Psoas muscle (tissue), 8 donors: Measurements from ENCODE around the gene PRR23A. TPM values are rescaled to one million over a fixed set of nuclear protein-coding genes. Genes with fewer than 3 reads are reported as not detected.

Source experiments
- ATAC-seq, 4 donors: fragments of 200-7000 bp; cut with Tn5 transposase; one replicate each; pipeline ENCODE4 v1.9.1; 2020; ENCODE audit warnings: moderate library complexity in 3 of 4, mild to moderate bottlenecking in 2 of 4
- DNase-seq, 2 donors: peaks; one replicate each; pipeline ENCODE4 v3.0.0-alpha.2; 2020
- H3K27ac ChIP-seq: fragments of 200-600 bp; one replicate; pipeline ENCODE4 v1.8.0; 2022
- H3K27me3 ChIP-seq, 3 donors: fragments of 200-600 bp in 1 of 3; one replicate each; pipeline versions ENCODE4 v1.6.1 to v1.8.0; 2013 to 2022; ENCODE audit warnings: low read length in 2 of 3, mild to moderate bottlenecking in 2 of 3, moderate library complexity in 1 of 3; ENCODE audit not compliant: insufficient read depth in 3 of 3
- H3K36me3 ChIP-seq, 2 donors: fragments of 200-600 bp in 1 of 2; one replicate each; pipeline versions ENCODE4 v1.6.1 to v1.8.0; 2013 to 2022; ENCODE audit warnings: low read depth in 1 of 2, mild to moderate bottlenecking in 1 of 2, moderate library complexity in 1 of 2; ENCODE audit not compliant: insufficient read depth in 1 of 2
- H3K4me1 ChIP-seq: fragments of 200-600 bp; one replicate; pipeline ENCODE4 v1.8.0; 2022
- H3K4me3 ChIP-seq: fragments of 200-600 bp; one replicate; pipeline ENCODE4 v1.8.0; 2022; ENCODE audit warnings: mild to moderate bottlenecking
- H3K9me3 ChIP-seq: fragments of 200-600 bp; one replicate; pipeline ENCODE4 v1.8.0; 2022
- WGBS, 3 donors: extraction: QIAGEN DNeasy Blood & Tissue Kit; methylation state at CpG; one replicate each; pipeline versions ENCODE4 v1.1.6 to v1.1.7; 2013; 5-methylcytosine and 5-hydroxymethylcytosine counted together
- intact Hi-C, 2 donors: fragments of 100-400 bp; cut with DNase I; formaldehyde crosslinking; loops; one replicate each; pipeline versions ENCODE4 v1.11.0 to v1.14.2; 2022
- polyA plus RNA-seq, 3 donors: library from polyadenylated mRNA; stranded (reverse); fragments of 200-250 nt; gene quantifications; one replicate each; pipeline ENCODE4 v1.2.3, GENCODE V29; 2013
- total RNA-seq, 4 donors: library from RNA; stranded (reverse); fragmentation: NEBNext Ultra II Directional in 2 of 4; extraction: Animal tissue kit (Norgen Biotek cat#: 25700) in 2 of 4; gene quantifications; one replicate each; pipeline versions ENCODE4 v1.2.1 to v1.2.4, GENCODE V29; 2021 to 2023
- TF ChIP-seq, protein P1 (sequence below): fragments of 200-600 bp; IDR thresholded peaks from one replicate; pipeline ENCODE4 v1.8.0; 2022; ENCODE audit warnings: antibody characterized with exemption
- donor health status: healthy with polysubstance abuse.
- donor health status: DM: no; HTN: no; CAD: no; lungs with moderate emphysema.
- donor health status: Bipolar disorder and iron deficiency.
- donor health status: healthy.
- donor health status: DM: yes; HTN: yes; CAD: no.
- donor health status: DM: no; HTN: no; CAD: no.
- donor health status: DM: no; HTN: no; CAD: no.
- donor health status: DM: yes; HTN: yes; CAD: no.

The PRR23A gene
- total and polyA plus RNA-seq, 7 donors: not detected

DNA sequence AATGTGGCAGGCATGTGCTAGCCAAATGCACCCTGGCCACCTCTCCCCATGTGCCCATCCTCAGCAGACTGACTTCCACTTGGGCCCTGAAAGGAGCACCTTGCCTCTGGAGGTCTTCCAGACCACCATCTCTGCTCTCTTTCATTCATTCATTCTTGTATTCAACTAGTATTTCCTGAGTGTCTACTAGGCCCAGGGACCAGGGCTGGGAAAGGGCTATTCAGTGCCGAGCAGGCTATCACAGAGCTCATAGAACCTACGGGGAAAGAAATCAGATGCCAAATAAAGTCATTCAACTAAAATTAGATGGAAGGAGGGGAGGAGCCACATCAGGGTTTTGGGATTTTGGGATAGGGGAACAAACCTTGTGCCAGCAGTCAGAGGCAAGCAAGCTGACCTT lies 18.9 kb downstream of the PRR23A start:
- Histone ChIP-seq H3K4me3 (no peak overlapping the region), H3K4me1 (no peaks in the 10 kb centered on the region), H3K36me3 (no peaks in the 10 kb centered on the region), H3K27me3 (no peaks in the 10 kb centered on the region), H3K9me3 (no peaks in the 10 kb centered on the region), H3K27ac (no peak overlapping the region)
- WGBS, 3 donors: 64 to 70% (median 65%) methylated on average over 2 of the region's 2 CpGs
- TF ChIP-seq, protein P1, sequence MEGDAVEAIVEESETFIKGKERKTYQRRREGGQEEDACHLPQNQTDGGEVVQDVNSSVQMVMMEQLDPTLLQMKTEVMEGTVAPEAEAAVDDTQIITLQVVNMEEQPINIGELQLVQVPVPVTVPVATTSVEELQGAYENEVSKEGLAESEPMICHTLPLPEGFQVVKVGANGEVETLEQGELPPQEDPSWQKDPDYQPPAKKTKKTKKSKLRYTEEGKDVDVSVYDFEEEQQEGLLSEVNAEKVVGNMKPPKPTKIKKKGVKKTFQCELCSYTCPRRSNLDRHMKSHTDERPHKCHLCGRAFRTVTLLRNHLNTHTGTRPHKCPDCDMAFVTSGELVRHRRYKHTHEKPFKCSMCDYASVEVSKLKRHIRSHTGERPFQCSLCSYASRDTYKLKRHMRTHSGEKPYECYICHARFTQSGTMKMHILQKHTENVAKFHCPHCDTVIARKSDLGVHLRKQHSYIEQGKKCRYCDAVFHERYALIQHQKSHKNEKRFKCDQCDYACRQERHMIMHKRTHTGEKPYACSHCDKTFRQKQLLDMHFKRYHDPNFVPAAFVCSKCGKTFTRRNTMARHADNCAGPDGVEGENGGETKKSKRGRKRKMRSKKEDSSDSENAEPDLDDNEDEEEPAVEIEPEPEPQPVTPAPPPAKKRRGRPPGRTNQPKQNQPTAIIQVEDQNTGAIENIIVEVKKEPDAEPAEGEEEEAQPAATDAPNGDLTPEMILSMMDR: no peak
- ATAC-seq: no peak
- DNase-seq: no peak
- intact Hi-C loops: no loop called here

DNA sequence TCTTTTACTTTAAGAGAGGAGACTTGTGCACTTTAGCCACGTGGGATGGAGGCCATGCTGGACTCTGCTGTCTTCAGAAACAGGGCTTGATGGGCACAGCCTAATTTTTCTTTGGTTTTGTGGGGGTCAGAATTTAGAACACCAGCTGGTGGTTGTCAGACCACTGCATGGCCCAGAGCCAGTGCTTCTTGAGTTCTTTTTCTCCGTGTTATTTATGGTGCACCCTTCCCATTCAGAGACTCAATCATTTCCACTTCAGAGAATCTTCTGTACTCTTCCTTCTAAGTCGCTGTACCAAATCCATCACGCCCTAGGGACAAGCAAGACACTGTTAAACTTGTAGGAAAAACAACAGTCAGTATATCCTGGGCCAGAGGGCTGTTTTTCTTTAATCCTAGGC lies 20.1 kb downstream of the PRR23A start:
- intact Hi-C loops: no loop called here
- ATAC-seq (no peak), DNase-seq (no peak)
- Histone ChIP-seq H3K27ac (no peak overlapping the region), H3K36me3 (no peaks in the 10 kb centered on the region), H3K9me3 (no peaks in the 10 kb centered on the region), H3K27me3 (no peaks in the 10 kb centered on the region), H3K4me3 (no peak overlapping the region), H3K4me1 (no peaks in the 10 kb centered on the region)
- TF ChIP-seq, protein P1: no peak
- WGBS, 3 donors: 39 to 51% (median 47%) methylated on average over 4 of the region's 4 CpGs

GRCh38 chr3:138984816-138985215 lies 21.3 kb downstream of the PRR23A start:
- Histone ChIP-seq H3K4me3 (no peak overlapping the region), H3K36me3 (no peaks in the 10 kb centered on the region), H3K27me3 (peaks cover 0 to 2% (median 0%) of the 10 kb centered on the region in 3 donors), H3K4me1 (no peaks in the 10 kb centered on the region), H3K27ac (no peak overlapping the region), H3K9me3 (no peaks in the 10 kb centered on the region)
- TF ChIP-seq, protein P1: no peak
- 53 to 77% (median 55%) methylated on average over 3 of the region's 3 CpGs for WGBS, 3 donors
- ATAC-seq (no peak), DNase-seq (no peak)
- intact Hi-C loops: no loop called here

DNA sequence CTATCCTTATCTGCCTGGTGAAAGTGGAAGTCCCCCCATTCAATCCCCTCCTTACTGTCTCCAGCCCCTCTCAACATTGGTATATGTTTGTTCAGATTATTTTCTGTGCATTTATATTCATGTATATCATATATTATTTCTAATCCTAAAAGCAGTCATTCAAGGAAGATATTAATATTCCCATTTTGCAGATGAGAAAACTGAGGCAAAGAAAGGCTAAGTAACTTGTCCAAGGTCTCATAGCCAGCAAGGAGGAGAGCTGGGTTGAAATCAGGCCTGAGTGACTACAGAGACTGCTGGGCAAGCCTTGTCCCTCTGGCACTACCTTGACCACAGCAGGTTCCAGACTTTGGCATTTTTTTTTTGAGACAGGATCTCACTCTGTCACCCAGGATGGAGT lies 30.0 kb downstream of the PRR23A start:
- no peak for ATAC-seq

GRCh38 chr3:138975351-138975750 lies 30.7 kb downstream of the PRR23A start:
- H3K4me3 ChIP-seq: no peak overlapping the region
- DNase-seq (no peak), ATAC-seq (no peak)
- no peak overlapping the region for H3K27ac ChIP-seq
- H3K9me3 ChIP-seq: no peaks in the 10 kb centered on the region
- TF ChIP-seq, protein P1: no peak
- no peaks in the 10 kb centered on the region for H3K4me1 ChIP-seq
- WGBS, 3 donors: 92 to 94% (median 93%) methylated on average over 8 of the region's 8 CpGs
- peaks cover 0 to 6% (median under 1%) of the 10 kb centered on the region in 3 donors for H3K27me3 ChIP-seq
- intact Hi-C loops: no loop called here
- no peaks in the 10 kb centered on the region for H3K36me3 ChIP-seq

More for the DNA sequence above, 30.0 kb downstream of the PRR23A start:
- Histone ChIP-seq H3K9me3 (no peaks in the 10 kb centered on the region), H3K4me3 (no peak overlapping the region), H3K4me1 (no peaks in the 10 kb centered on the region), H3K27ac (no peak overlapping the region), H3K36me3 (no peaks in the 10 kb centered on the region), H3K27me3 (peaks cover 0 to 6% (median 2%) of the 10 kb centered on the region in 3 donors)
- TF ChIP-seq, protein P1: no peak
- intact Hi-C loops: no loop called here
- no peak for DNase-seq
